Activated CD4-positive, alpha-beta T cell treated with anti-CD3 and anti-CD28 coated beads for 24 hours (primary cell): ENCODE results near the gene NARF.

Source experiments
- DNase-seq, 2 donors: peaks; one replicate each; pipeline ENCODE4 v3.0.0-alpha.2; 2020; ENCODE audit warnings: low read depth in 2 of 2

Gene NARF

GRCh38 chr17:82433560-82434215 is 24.9 kb upstream of the NARF start:
- DNase-seq, result no peak

- no peak for DNase-seq
Observed at GRCh38 chr17:82434216-82434565, 24.4 kb upstream of the NARF start.

- no peak for DNase-seq
Observed at GRCh38 chr17:82435103-82435502, 23.4 kb upstream of the NARF start.

- DNase-seq, result no peak
Observed at GRCh38 chr17:82435601-82436583, 22.6 kb upstream of the NARF start.

- no peak for DNase-seq
Observed at GRCh38 chr17:82436601-82437324, 21.8 kb upstream of the NARF start.

- DNase-seq, result no peak
Observed at GRCh38 chr17:82437325-82437668, 21.2 kb upstream of the NARF start.

- DNase-seq, result no peak
Observed at GRCh38 chr17:82438401-82439193, 19.9 kb upstream of the NARF start.

- no peak for DNase-seq
Observed at GRCh38 chr17:82439194-82439828, 19.2 kb upstream of the NARF start.

- no peak for DNase-seq
Observed at GRCh38 chr17:82439829-82440365, 18.6 kb upstream of the NARF start.

- DNase-seq, result no peak
Observed at GRCh38 chr17:82440469-82440981, 18.0 kb upstream of the NARF start.

GRCh38 chr17:82440991-82441627 is 17.4 kb upstream of the NARF start:
- DNase-seq, result no peak

GRCh38 chr17:82441691-82442487 is 16.7 kb upstream of the NARF start:
- DNase-seq, result no peak

GRCh38 chr17:82442643-82443464 is 15.7 kb upstream of the NARF start:
- DNase-seq, result no peak

GRCh38 chr17:82443465-82444283 is 14.9 kb upstream of the NARF start:
- DNase-seq, result no peak

GRCh38 chr17:82444284-82444893 is 14.2 kb upstream of the NARF start:
- no peak for DNase-seq

GRCh38 chr17:82444941-82445521 is 13.5 kb upstream of the NARF start:
- no peak for DNase-seq

GRCh38 chr17:82445542-82445941 is 13.0 kb upstream of the NARF start:
- DNase-seq, result no peak
